UCSD-AML1 (cell line): ENCODE measurements around the gene IL15RA.
"Not testable (repeated sequence)": the region's sequence is repeated elsewhere in the genome, so short reads cannot be mapped to it uniquely, and the experiment has no call there.

Experiments used
- DNase-seq: peaks from one replicate; lab custom pipeline; 2025; ENCODE audit not compliant: unreplicated experiment; lab: John Stamatoyannopoulos, UW

IL15RA gene

GRCh38 chr10:5970527-5970926 lies 6.8 kb downstream of the IL15RA start:
- no peak for DNase-seq

GRCh38 chr10:5970066-5970465 lies 7.3 kb downstream of the IL15RA start:
- DNase-seq: no peak

- DNase-seq: no peak
Measured at GRCh38 chr10:5968681-5969453, 8.5 kb downstream of the IL15RA start.

- no peak for DNase-seq
Measured at GRCh38 chr10:5968037-5968680, 9.2 kb downstream of the IL15RA start.

- DNase-seq: no peak
Measured at GRCh38 chr10:5965266-5965665, 12.1 kb downstream of the IL15RA start.

GRCh38 chr10:5964736-5965135 lies 12.6 kb downstream of the IL15RA start:
- DNase-seq: no peak

- DNase-seq: no peak
Measured at GRCh38 chr10:5963591-5963990, 13.8 kb downstream of the IL15RA start.

GRCh38 chr10:5963071-5963470 lies 14.3 kb downstream of the IL15RA start:
- no peak for DNase-seq

GRCh38 chr10:5962358-5962940 lies 14.9 kb downstream of the IL15RA start:
- DNase-seq: not testable (repeated sequence)

GRCh38 chr10:5961405-5962100 lies 15.8 kb downstream of the IL15RA start:
- no peak for DNase-seq

GRCh38 chr10:5960973-5961275 lies 16.4 kb downstream of the IL15RA start:
- not testable (repeated sequence) for DNase-seq

GRCh38 chr10:5960070-5960972 lies 17.0 kb downstream of the IL15RA start:
- no peak for DNase-seq

GRCh38 chr10:5959581-5960069 lies 17.7 kb downstream of the IL15RA start:
- no peak for DNase-seq

- DNase-seq: no peak
Measured at GRCh38 chr10:5959142-5959541, 18.2 kb downstream of the IL15RA start.

- DNase-seq: no peak
Measured at GRCh38 chr10:5958675-5959074, 18.7 kb downstream of the IL15RA start.

- DNase-seq: no peak
Measured at GRCh38 chr10:5958077-5958476, 19.3 kb downstream of the IL15RA start.

- no peak for DNase-seq
Measured at GRCh38 chr10:5956146-5956936, 21.0 kb downstream of the IL15RA start.

- no peak for DNase-seq
Measured at GRCh38 chr10:5953676-5954075, 23.7 kb downstream of the IL15RA start.

- no peak for DNase-seq
Measured at GRCh38 chr10:5952731-5953385, 24.5 kb downstream of the IL15RA start.
